HepG2 (cell line): Measurements from ENCODE around the gene AHCYL1. TPM values are rescaled to one million over a fixed set of nuclear protein-coding genes. Genes with fewer than 3 reads are reported as not detected.

Experiments
- ARID3A ChIP-seq: IDR thresholded peaks from 2 replicates; pipeline ENCODE4 v1.6.1; 2012; ENCODE audit warnings: low read depth, low read length, improper control_type of control experiment
- DPF2 ChIP-seq: sonication (generic); formaldehyde crosslinking; IDR thresholded peaks from 2 replicates; pipeline ENCODE4 v1.4.0; 2020; ENCODE audit warnings: mild to moderate bottlenecking, low read depth, missing genetic modification reagents, borderline replicate concordance
- FOXP4 ChIP-seq: sonication (generic); formaldehyde crosslinking; IDR thresholded peaks from 2 replicates; pipeline ENCODE4 v1.4.0; 2020; ENCODE audit warnings: missing genetic modification reagents
- GFI1 ChIP-seq: sonication (generic); formaldehyde crosslinking; IDR thresholded peaks from 2 replicates; pipeline ENCODE4 v1.5.0; 2020; ENCODE audit warnings: missing genetic modification reagents, mild to moderate bottlenecking, borderline replicate concordance
- HBP1 ChIP-seq: IDR thresholded peaks from 2 replicates; pipeline ENCODE4 v1.6.1; 2016; ENCODE audit warnings: low read depth, control low read depth
- HNRNPL ChIP-seq: fragments of 200-400 bp; formaldehyde crosslinking; IDR thresholded peaks from 2 replicates; pipeline ENCODE4 v1.6.1; 2017; ENCODE audit warnings: mild to moderate bottlenecking, low read depth, low read length
- HOXA9 ChIP-seq: sonication (generic); formaldehyde crosslinking; IDR thresholded peaks from 2 replicates; pipeline ENCODE4 v1.8.1; 2022; ENCODE audit warnings: missing genetic modification reagents, mild to moderate bottlenecking, moderate library complexity, borderline replicate concordance
- MLLT10 ChIP-seq: sonication (generic); formaldehyde crosslinking; IDR thresholded peaks from 2 replicates; pipeline ENCODE4 v1.4.0; 2020; ENCODE audit warnings: missing genetic modification reagents
- RBM39 ChIP-seq: fragments of 200-400 bp; formaldehyde crosslinking; IDR thresholded peaks from one replicate; pipeline ENCODE4 v1.6.1; 2018; ENCODE audit warnings: antibody characterized with exemption, mild to moderate bottlenecking, low read depth, low read length; ENCODE audit not compliant: poor library complexity, severe bottlenecking
- RXRB ChIP-seq: IDR thresholded peaks from 2 replicates; pipeline ENCODE4 v1.6.1; 2016; ENCODE audit warnings: borderline replicate concordance, missing genetic modification reagents, missing compliant biosample characterization
- SALL1 ChIP-seq: sonication (generic); formaldehyde crosslinking; IDR thresholded peaks from 2 replicates; pipeline ENCODE4 v1.8.0; 2022; ENCODE audit warnings: mild to moderate bottlenecking, missing genetic modification reagents
- STAG1 ChIP-seq: sonication (generic); formaldehyde crosslinking; IDR thresholded peaks from 2 replicates; pipeline ENCODE4 v1.4.0; 2020; ENCODE audit warnings: missing genetic modification reagents
- ZBTB46 ChIP-seq: sonication (generic); formaldehyde crosslinking; IDR thresholded peaks from 2 replicates; pipeline ENCODE4 v1.4.0; 2020; ENCODE audit warnings: mild to moderate bottlenecking, missing genetic modification reagents, borderline replicate concordance
- ZHX1 ChIP-seq: sonication (generic); formaldehyde crosslinking; IDR thresholded peaks from 2 replicates; pipeline ENCODE4 v1.8.1; 2022; ENCODE audit warnings: low read depth, mild to moderate bottlenecking, missing genetic modification reagents
- ZIK1 ChIP-seq: sonication (generic); formaldehyde crosslinking; IDR thresholded peaks from 2 replicates; pipeline ENCODE4 v1.5.0; 2020; ENCODE audit warnings: mild to moderate bottlenecking, low read depth, missing genetic modification reagents, borderline replicate concordance
- ZNF44 ChIP-seq: sonication (generic); formaldehyde crosslinking; IDR thresholded peaks from 2 replicates; pipeline ENCODE4 v1.5.1; 2020; ENCODE audit warnings: mild to moderate bottlenecking, missing genetic modification reagents
- ZNF547 ChIP-seq: sonication (generic); formaldehyde crosslinking; IDR thresholded peaks from 2 replicates; pipeline ENCODE4 v1.5.1; 2020; ENCODE audit warnings: mild to moderate bottlenecking, missing genetic modification reagents
- ZNF580 ChIP-seq: IDR thresholded peaks from 2 replicates; pipeline ENCODE4 v1.6.1; 2016; ENCODE audit warnings: low read depth, borderline replicate concordance
- polyA plus RNA-seq, 8 experiments: library from polyadenylated mRNA; depleted of rRNA in 3 of 8; stranded (reverse) in 7 of 8; unstranded in 1 of 8; fragments of >200 nt; fragmentation: Illumina TruSeq in 4 of 8; extraction: Trizol in 4 of 8; gene quantifications; 2 replicates each; pipeline versions ENCODE4 v1.2.1 to v1.2.3, GENCODE V29; 2011 to 2016; ENCODE audit warnings: low read depth in 4 of 8, missing spikeins in 1 of 8, mixed read lengths in 1 of 8; ENCODE audit not compliant: insufficient read depth in 1 of 8
- total RNA-seq, 5 experiments: library from RNA; depleted of rRNA; stranded (reverse); fragments of >200 nt; fragmentation: Illumina TruSeq; extraction: Trizol; gene quantifications; 2 replicates each; pipeline ENCODE4 v1.2.3, GENCODE V29; 2016; ENCODE audit warnings: low read depth in 1 of 5

Gene AHCYL1
- total and polyA plus RNA-seq, 2 of the 13 experiments (the other 11 are each of a cell fraction or from before 2014, with no cell fraction given) = 40.9 to 76.3 TPM

GRCh38 chr1:110034451-110035235, 50.1 kb downstream of the AHCYL1 start, which contains the start of gene STRIP1 (continued):
- TF ChIP-seq HNRNPL (0 out of 2 replicates have a peak, but pooled peaks have one; percentile 20), ZNF580 (CRISPR knock-in tag) (no peak), STAG1 (CRISPR knock-in tag) (no peak), RBM39 (peak; percentile 79), ZNF44 (CRISPR knock-in tag) (no peak; the same call in 1 of the 2 replicates), ARID3A (no peak), ZHX1 (CRISPR knock-in tag) (peak; percentile 86), SALL1 (peak; percentile 44; the same call in 1 of the 2 replicates), ZBTB46 (CRISPR knock-in tag) (no peak), DPF2 (CRISPR knock-in tag) (no peak), FOXP4 (peak; percentile 41), ZIK1 (CRISPR knock-in tag) (0 out of 2 replicates have a peak, but pooled peaks have one; percentile 38), MLLT10 (CRISPR knock-in tag) (no peak), HBP1 (CRISPR knock-in tag) (no peak), RXRB (CRISPR knock-in tag) (peak; percentile 15; the same call in 1 of the 2 replicates), GFI1 (CRISPR knock-in tag) (peak; percentile 36; the same call in 1 of the 2 replicates), ZNF547 (CRISPR knock-in tag) (peak; percentile 91), HOXA9 (CRISPR knock-in tag) (no peak)
